Psoas muscle (tissue), 8 donors: Measurements from ENCODE around the gene TTYH3. TPM values are rescaled to one million over a fixed set of nuclear protein-coding genes. Genes with fewer than 3 reads are reported as not detected.

Experiments used
- ATAC-seq, 4 donors: fragments of 200-7000 bp; cut with Tn5 transposase; one replicate each; pipeline ENCODE4 v1.9.1; 2020; ENCODE audit warnings: moderate library complexity in 3 of 4, mild to moderate bottlenecking in 2 of 4
- DNase-seq, 2 donors: peaks; one replicate each; pipeline ENCODE4 v3.0.0-alpha.2; 2020
- H3K27ac ChIP-seq: fragments of 200-600 bp; one replicate; pipeline ENCODE4 v1.8.0; 2022
- H3K27me3 ChIP-seq, 3 donors: fragments of 200-600 bp in 1 of 3; one replicate each; pipeline versions ENCODE4 v1.6.1 to v1.8.0; 2013 to 2022; ENCODE audit warnings: low read length in 2 of 3, mild to moderate bottlenecking in 2 of 3, moderate library complexity in 1 of 3; ENCODE audit not compliant: insufficient read depth in 3 of 3
- H3K36me3 ChIP-seq, 2 donors: fragments of 200-600 bp in 1 of 2; one replicate each; pipeline versions ENCODE4 v1.6.1 to v1.8.0; 2013 to 2022; ENCODE audit warnings: low read depth in 1 of 2, mild to moderate bottlenecking in 1 of 2, moderate library complexity in 1 of 2; ENCODE audit not compliant: insufficient read depth in 1 of 2
- H3K4me1 ChIP-seq: fragments of 200-600 bp; one replicate; pipeline ENCODE4 v1.8.0; 2022
- H3K4me3 ChIP-seq: fragments of 200-600 bp; one replicate; pipeline ENCODE4 v1.8.0; 2022; ENCODE audit warnings: mild to moderate bottlenecking
- H3K9me3 ChIP-seq: fragments of 200-600 bp; one replicate; pipeline ENCODE4 v1.8.0; 2022
- CTCF ChIP-seq: fragments of 200-600 bp; IDR thresholded peaks from one replicate; pipeline ENCODE4 v1.8.0; 2022; ENCODE audit warnings: antibody characterized with exemption
- WGBS, 3 donors: extraction: QIAGEN DNeasy Blood & Tissue Kit; methylation state at CpG; one replicate each; pipeline versions ENCODE4 v1.1.6 to v1.1.7; 2013; 5-methylcytosine and 5-hydroxymethylcytosine counted together
- intact Hi-C, 2 donors: fragments of 100-400 bp; cut with DNase I; formaldehyde crosslinking; loops; one replicate each; pipeline versions ENCODE4 v1.11.0 to v1.14.2; 2022
- polyA plus RNA-seq, 3 donors: library from polyadenylated mRNA; stranded (reverse); fragments of 200-250 nt; gene quantifications; one replicate each; pipeline ENCODE4 v1.2.3, GENCODE V29; 2013
- total RNA-seq, 4 donors: library from RNA; stranded (reverse); fragmentation: NEBNext Ultra II Directional in 2 of 4; extraction: Animal tissue kit (Norgen Biotek cat#: 25700) in 2 of 4; gene quantifications; one replicate each; pipeline versions ENCODE4 v1.2.1 to v1.2.4, GENCODE V29; 2021 to 2023
- donor health status: healthy with polysubstance abuse.
- donor health status: DM: no; HTN: no; CAD: no; lungs with moderate emphysema.
- donor health status: Bipolar disorder and iron deficiency.
- donor health status: healthy.
- donor health status: DM: yes; HTN: yes; CAD: no.
- donor health status: DM: no; HTN: no; CAD: no.
- donor health status: DM: no; HTN: no; CAD: no.
- donor health status: DM: yes; HTN: yes; CAD: no.

TTYH3 gene
- total and polyA plus RNA-seq, 7 donors = 1.3 to 11.3 (median 6.5) TPM

GRCh38 chr7:2592375-2592865 lies 39.4 kb upstream of the TTYH3 start:
- ATAC-seq (no peak), DNase-seq (no peak)
- TF ChIP-seq CTCF = no peak
- Histone ChIP-seq H3K27me3 (no peaks in the 10 kb centered on the region), H3K4me3 (no peak overlapping the region), H3K9me3 (no peaks in the 10 kb centered on the region), H3K4me1 (no peaks in the 10 kb centered on the region), H3K27ac (no peak overlapping the region), H3K36me3 (peaks cover 0 to 55% of the 10 kb centered on the region in 2 donors)
- intact Hi-C loops = no loop called here
- WGBS, 3 donors = 94% methylated on average over 23 of the region's 23 CpGs

DNA sequence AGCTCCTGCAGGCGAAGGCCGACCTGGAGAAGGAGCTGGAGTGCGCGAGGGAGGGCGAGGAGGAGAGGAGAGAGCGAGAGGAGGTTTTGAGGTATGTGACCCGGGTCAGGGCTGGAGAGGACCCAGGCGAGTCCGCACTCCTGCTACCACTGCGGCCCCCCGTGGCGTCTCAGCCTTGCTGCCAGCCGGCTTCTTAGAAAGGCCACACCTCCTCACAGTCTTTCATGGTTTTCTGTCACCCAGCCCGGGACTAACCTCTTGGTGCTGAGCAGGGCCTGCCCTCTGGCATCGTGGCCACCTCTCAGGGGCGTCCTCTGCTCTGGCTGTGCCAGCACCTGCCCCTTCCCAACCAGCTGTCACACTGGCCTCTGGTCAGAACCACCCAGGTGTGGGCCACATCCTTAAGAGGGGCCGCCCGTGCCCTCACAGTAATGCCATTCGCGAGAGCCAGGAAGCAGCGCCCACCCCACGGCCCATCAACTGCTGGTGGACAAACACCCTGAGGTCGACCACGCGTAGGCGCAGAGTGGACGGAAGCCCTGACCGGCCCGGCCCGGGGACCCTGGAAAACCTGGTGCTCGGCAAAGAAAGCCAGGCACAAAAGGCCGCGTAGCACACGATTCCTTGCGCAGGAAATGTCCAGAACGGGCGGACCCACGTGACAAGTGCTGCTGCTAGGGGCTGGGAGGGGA lies 38.6 kb upstream of the TTYH3 start:
- Histone ChIP-seq H3K27me3 (no peaks in the 10 kb centered on the region), H3K4me3 (no peak overlapping the region), H3K4me1 (no peaks in the 10 kb centered on the region), H3K36me3 (peaks cover 0 to 61% of the 10 kb centered on the region in 2 donors), H3K9me3 (no peaks in the 10 kb centered on the region), H3K27ac (no peak overlapping the region)
- intact Hi-C loops = no loop called here
- WGBS, 3 donors = 93 to 97% (median 93%) methylated on average over 38 of the region's 38 CpGs
- TF ChIP-seq CTCF = no peak
- DNase-seq = no peak
- ATAC-seq = no peak

GRCh38 chr7:2594599-2594998 lies 37.2 kb upstream of the TTYH3 start:
- TF ChIP-seq CTCF = no peak
- H3K27ac ChIP-seq = no peak overlapping the region
- H3K27me3 ChIP-seq = no peaks in the 10 kb centered on the region
- intact Hi-C loops = no loop called here
- H3K9me3 ChIP-seq = no peaks in the 10 kb centered on the region
- H3K36me3 ChIP-seq = peaks cover 0 to 73% of the 10 kb centered on the region in 2 donors
- H3K4me1 ChIP-seq = no peaks in the 10 kb centered on the region
- DNase-seq (no peak), ATAC-seq (no peak)
- WGBS, 3 donors = 87 to 93% (median 88%) methylated on average over 10 of the region's 10 CpGs
- H3K4me3 ChIP-seq = no peak overlapping the region

DNA sequence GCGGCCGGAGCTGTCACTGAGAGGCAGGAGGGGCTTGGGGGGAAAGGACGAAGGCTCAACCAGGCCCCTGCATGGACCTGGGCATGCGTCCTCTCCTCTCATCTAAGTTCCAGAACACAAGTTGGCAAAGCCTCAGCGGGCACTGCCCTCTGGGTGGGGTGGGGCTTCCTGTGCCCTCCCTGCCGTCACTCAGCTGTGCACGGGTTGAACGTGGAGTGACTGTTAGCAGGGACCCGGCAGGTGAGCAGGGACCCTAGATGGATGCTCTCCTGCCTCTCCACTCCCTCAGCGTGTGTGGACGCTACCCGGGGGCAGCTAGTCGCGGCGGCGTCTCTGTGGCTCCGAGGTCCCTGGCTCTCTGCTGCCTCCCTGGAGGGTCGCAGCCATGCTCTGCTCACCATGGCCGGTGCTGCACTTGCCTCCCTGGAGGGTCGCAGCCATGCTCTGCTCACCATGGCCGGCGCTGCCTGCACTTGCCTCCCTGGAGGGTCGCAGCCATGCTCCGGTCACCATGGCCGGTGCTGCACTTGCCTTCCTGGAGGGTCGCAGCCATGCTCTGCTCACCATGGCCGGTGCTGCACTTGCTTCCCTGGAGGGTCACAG lies 36.4 kb upstream of the TTYH3 start:
- Histone ChIP-seq H3K27me3 (no peaks in the 10 kb centered on the region), H3K36me3 (peaks cover 0 to 72% of the 10 kb centered on the region in 2 donors), H3K4me1 (no peaks in the 10 kb centered on the region), H3K9me3 (no peaks in the 10 kb centered on the region), H3K4me3 (no peak overlapping the region), H3K27ac (no peak overlapping the region)
- TF ChIP-seq CTCF = no peak
- ATAC-seq = no peak
- intact Hi-C loops = no loop called here
- 87 to 91% (median 89%) methylated on average over 20 to 27 of the region's 27 CpGs for WGBS, 3 donors
- DNase-seq = no peak
